ENCODE data around the gene SCGN.

Gene SCGN

GRCh38 chr6:25629198-25629576 lies 22.8 kb upstream of the SCGN start:
- Histone ChIP-seq H2AK5ac (ENCODE audit: low read length, severe bottlenecking) (no peak overlapping the region), H3K9me3 (ENCODE audit: control insufficient read depth, low read length) (no peaks in the 10 kb centered on the region), H3K4me3 (ENCODE audit: insufficient read depth in 1 of 2, low read depth in 1 of 2, low read length in 2 of 2) (no peak overlapping the region), H3K18ac (ENCODE audit: low read depth in 1 of 2, low read length in 2 of 2) (no peak overlapping the region), H2AFZ (ENCODE audit: low read depth, low read length) (no peak overlapping the region), H2BK5ac (ENCODE audit: low read depth, low read length, poor library complexity, severe bottlenecking) (no peak overlapping the region), H2BK120ac (ENCODE audit: low read depth, low read length) (no peak overlapping the region), H3K79me1 (replicated peaks; ENCODE audit: low read length, poor library complexity, severe bottlenecking) (no peaks in the 10 kb centered on the region), H2BK12ac (ENCODE audit: low read length in 2 of 2) (no peak overlapping the region), H4K8ac (ENCODE audit: low read length) (no peak overlapping the region), H3K36me3 (ENCODE audit: control insufficient read depth in 1 of 2, insufficient read depth in 2 of 2, low read depth in 1 of 2, low read length in 2 of 2) (no peaks in the 10 kb centered on the region), H3K23ac (ENCODE audit: low read length in 2 of 2) (no peak overlapping the region), H3K4ac (ENCODE audit: low read depth in 1 of 2, low read length in 2 of 2) (no peak overlapping the region), H3K9ac (ENCODE audit: low read length) (no peak overlapping the region), H3K4me1 (ENCODE audit: control insufficient read depth, insufficient read depth, low read depth, low read length) (peaks cover 3% of the 10 kb centered on the region), H4K91ac (ENCODE audit: low read length) (no peak overlapping the region), H2BK15ac (ENCODE audit: low read depth, poor library complexity, severe bottlenecking) (no peak overlapping the region), H3K4me2 (ENCODE audit: low read length, poor library complexity, severe bottlenecking) (no peak overlapping the region), H3K27me3 (ENCODE audit: control insufficient read depth in 1 of 2, insufficient read depth in 1 of 2, low read length in 2 of 2) (peaks cover 8 to 11% of the 10 kb centered on the region in 2 experiments), H3K27ac (ENCODE audit: low read length, poor library complexity, severe bottlenecking) (no peak overlapping the region), H3K14ac (ENCODE audit: low read length in 2 of 2) (no peak overlapping the region)
- no peak for DNase-seq
- WGBS: 81% methylated on average over 4 of the region's 4 CpGs

DNA sequence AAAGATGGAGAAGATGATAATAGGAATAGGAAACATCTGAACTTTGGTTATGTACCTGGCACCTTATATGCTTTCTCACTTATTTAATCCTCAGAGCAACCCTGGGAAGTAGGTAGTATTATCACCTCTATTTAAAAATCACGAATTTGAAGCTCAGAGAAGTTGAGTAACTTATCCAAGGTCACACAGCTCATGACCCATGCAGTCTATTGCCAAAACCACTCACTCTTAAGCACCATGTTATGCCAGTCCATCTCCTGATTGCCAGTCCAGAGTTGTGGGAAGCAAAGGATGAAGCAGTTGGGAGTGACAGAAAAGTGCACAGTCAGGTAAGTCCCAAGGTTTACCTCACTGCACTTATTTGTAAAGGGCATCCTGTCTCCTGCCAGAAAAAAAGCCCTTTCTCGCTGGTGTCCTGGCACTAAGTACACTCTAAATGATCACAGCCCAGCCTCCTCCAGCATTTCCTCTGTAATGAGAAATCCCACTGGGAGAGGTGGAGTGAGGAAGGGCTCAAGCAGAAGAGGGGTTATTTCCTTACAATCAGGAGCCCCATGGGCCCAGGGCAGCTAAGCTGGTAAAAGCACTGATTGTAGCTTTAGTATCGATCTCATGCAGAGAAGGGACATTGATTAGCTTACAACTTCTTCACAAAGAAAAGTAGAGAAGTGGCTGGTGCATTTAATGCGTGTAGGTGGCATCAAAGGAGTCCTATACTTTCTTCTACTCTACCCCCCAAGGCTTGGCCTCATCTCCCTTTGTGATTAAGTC lies 21.3 kb upstream of the SCGN start:
- Histone ChIP-seq H3K27ac (ENCODE audit: low read length, poor library complexity, severe bottlenecking) (no peak overlapping the region), H3K14ac (ENCODE audit: low read length in 2 of 2) (no peak overlapping the region), H2BK120ac (ENCODE audit: low read depth, low read length) (no peak overlapping the region), H3K18ac (ENCODE audit: low read depth in 1 of 2, low read length in 2 of 2) (no peak overlapping the region), H3K4ac (ENCODE audit: low read depth in 1 of 2, low read length in 2 of 2) (no peak overlapping the region), H3K4me3 (ENCODE audit: insufficient read depth in 1 of 2, low read depth in 1 of 2, low read length in 2 of 2) (no peak overlapping the region), H3K36me3 (ENCODE audit: control insufficient read depth in 1 of 2, insufficient read depth in 2 of 2, low read depth in 1 of 2, low read length in 2 of 2) (no peaks in the 10 kb centered on the region), H3K4me1 (ENCODE audit: control insufficient read depth, insufficient read depth, low read depth, low read length) (peaks cover 3% of the 10 kb centered on the region), H2BK15ac (ENCODE audit: low read depth, poor library complexity, severe bottlenecking) (no peak overlapping the region), H3K9ac (ENCODE audit: low read length) (no peak overlapping the region), H3K9me3 (ENCODE audit: control insufficient read depth, low read length) (no peaks in the 10 kb centered on the region), H3K27me3 (ENCODE audit: control insufficient read depth in 1 of 2, insufficient read depth in 1 of 2, low read length in 2 of 2) (peaks cover 12 to 21% of the 10 kb centered on the region in 2 experiments), H3K4me2 (ENCODE audit: low read length, poor library complexity, severe bottlenecking) (no peak overlapping the region), H2BK12ac (ENCODE audit: low read length in 2 of 2) (no peak overlapping the region), H3K79me1 (replicated peaks; ENCODE audit: low read length, poor library complexity, severe bottlenecking) (no peaks in the 10 kb centered on the region), H3K23ac (ENCODE audit: low read length in 2 of 2) (no peak overlapping the region), H2BK5ac (ENCODE audit: low read depth, low read length, poor library complexity, severe bottlenecking) (no peak overlapping the region), H2AFZ (ENCODE audit: low read depth, low read length) (no peak overlapping the region), H4K91ac (ENCODE audit: low read length) (no peak overlapping the region), H4K8ac (ENCODE audit: low read length) (no peak overlapping the region), H2AK5ac (ENCODE audit: low read length, severe bottlenecking) (no peak overlapping the region)
- 60% methylated on average over 3 of the region's 4 CpGs for WGBS
- no peak for DNase-seq

DNA sequence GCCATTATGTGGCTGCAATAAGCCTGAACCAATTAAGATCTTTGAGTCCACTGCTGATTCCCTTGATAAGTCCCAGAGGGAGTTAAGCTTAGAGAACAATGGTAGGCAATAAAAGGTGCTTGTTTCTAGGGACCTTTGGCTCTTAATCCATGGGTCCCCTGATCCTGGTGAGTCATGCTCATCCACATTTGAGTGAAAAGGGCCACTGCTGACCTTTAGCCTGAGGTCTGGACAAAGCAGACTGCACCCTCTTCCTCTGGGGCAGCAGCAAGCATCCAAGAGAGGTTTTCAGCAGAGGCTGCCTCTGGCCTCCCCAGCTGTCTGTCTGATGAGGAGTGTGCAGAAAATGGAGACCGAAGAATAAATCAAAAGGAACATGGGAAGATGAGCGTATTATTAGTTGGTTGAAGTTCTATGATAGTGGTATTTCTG lies 16.1 kb upstream of the SCGN start:
- Histone ChIP-seq H2AFZ (ENCODE audit: low read depth, low read length) (no peak overlapping the region), H3K23ac (ENCODE audit: low read length in 2 of 2) (no peak overlapping the region), H3K18ac (ENCODE audit: low read depth in 1 of 2, low read length in 2 of 2) (no peak overlapping the region), H4K8ac (ENCODE audit: low read length) (no peak overlapping the region), H3K4me3 (ENCODE audit: insufficient read depth in 1 of 2, low read depth in 1 of 2, low read length in 2 of 2) (no peak overlapping the region), H2BK120ac (ENCODE audit: low read depth, low read length) (no peak overlapping the region), H2AK5ac (ENCODE audit: low read length, severe bottlenecking) (no peak overlapping the region), H3K9ac (ENCODE audit: low read length) (no peak overlapping the region), H2BK12ac (ENCODE audit: low read length in 2 of 2) (no peak overlapping the region), H3K27ac (ENCODE audit: low read length, poor library complexity, severe bottlenecking) (no peak overlapping the region), H2BK5ac (ENCODE audit: low read depth, low read length, poor library complexity, severe bottlenecking) (no peak overlapping the region), H3K36me3 (ENCODE audit: control insufficient read depth in 1 of 2, insufficient read depth in 2 of 2, low read depth in 1 of 2, low read length in 2 of 2) (no peaks in the 10 kb centered on the region), H3K27me3 (ENCODE audit: control insufficient read depth in 1 of 2, insufficient read depth in 1 of 2, low read length in 2 of 2) (peaks cover 18 to 27% of the 10 kb centered on the region in 2 experiments), H4K91ac (ENCODE audit: low read length) (no peak overlapping the region), H3K4me1 (ENCODE audit: control insufficient read depth, insufficient read depth, low read depth, low read length) (peaks cover 3% of the 10 kb centered on the region), H3K79me1 (replicated peaks; ENCODE audit: low read length, poor library complexity, severe bottlenecking) (no peaks in the 10 kb centered on the region), H3K14ac (ENCODE audit: low read length in 2 of 2) (no peak overlapping the region), H3K4me2 (ENCODE audit: low read length, poor library complexity, severe bottlenecking) (no peak overlapping the region), H3K4ac (ENCODE audit: low read depth in 1 of 2, low read length in 2 of 2) (no peak overlapping the region), H2BK15ac (ENCODE audit: low read depth, poor library complexity, severe bottlenecking) (no peak overlapping the region), H3K9me3 (ENCODE audit: control insufficient read depth, low read length) (no peaks in the 10 kb centered on the region)
- DNase-seq: no peak
- WGBS: 76% methylated on average over 2 of the region's 2 CpGs

GRCh38 chr6:25637211-25637610 lies 14.8 kb upstream of the SCGN start:
- Histone ChIP-seq H3K4ac (ENCODE audit: low read depth in 1 of 2, low read length in 2 of 2) (no peak overlapping the region), H3K14ac (ENCODE audit: low read length in 2 of 2) (no peak overlapping the region), H3K4me2 (ENCODE audit: low read length, poor library complexity, severe bottlenecking) (no peak overlapping the region), H2AK5ac (ENCODE audit: low read length, severe bottlenecking) (no peak overlapping the region), H3K23ac (ENCODE audit: low read length in 2 of 2) (no peak overlapping the region), H3K27me3 (ENCODE audit: control insufficient read depth in 1 of 2, insufficient read depth in 1 of 2, low read length in 2 of 2) (peaks cover 18 to 40% of the 10 kb centered on the region in 2 experiments), H3K27ac (ENCODE audit: low read length, poor library complexity, severe bottlenecking) (no peak overlapping the region), H3K79me1 (replicated peaks; ENCODE audit: low read length, poor library complexity, severe bottlenecking) (no peaks in the 10 kb centered on the region), H2BK120ac (ENCODE audit: low read depth, low read length) (no peak overlapping the region), H3K4me3 (ENCODE audit: insufficient read depth in 1 of 2, low read depth in 1 of 2, low read length in 2 of 2) (no peak overlapping the region), H2BK15ac (ENCODE audit: low read depth, poor library complexity, severe bottlenecking) (no peak overlapping the region), H2BK5ac (ENCODE audit: low read depth, low read length, poor library complexity, severe bottlenecking) (no peak overlapping the region), H4K91ac (ENCODE audit: low read length) (no peak overlapping the region), H4K8ac (ENCODE audit: low read length) (no peak overlapping the region), H3K9ac (ENCODE audit: low read length) (no peak overlapping the region), H3K36me3 (ENCODE audit: control insufficient read depth in 1 of 2, insufficient read depth in 2 of 2, low read depth in 1 of 2, low read length in 2 of 2) (no peaks in the 10 kb centered on the region), H2BK12ac (ENCODE audit: low read length in 2 of 2) (no peak overlapping the region), H3K4me1 (ENCODE audit: control insufficient read depth, insufficient read depth, low read depth, low read length) (no peaks in the 10 kb centered on the region), H3K9me3 (ENCODE audit: control insufficient read depth, low read length) (no peaks in the 10 kb centered on the region), H3K18ac (ENCODE audit: low read depth in 1 of 2, low read length in 2 of 2) (no peak overlapping the region), H2AFZ (ENCODE audit: low read depth, low read length) (no peak overlapping the region)
- no CpG with 5 or more reads among the region's 1 CpG for WGBS
- DNase-seq: no peak
